PC-3 (cell line): Measurements from ENCODE around the gene CIITA. TPM values are rescaled to one million over a fixed set of nuclear protein-coding genes. Genes with fewer than 3 reads are reported as not detected.
"Not testable (repeated sequence)": the region's sequence is repeated elsewhere in the genome, so short reads cannot be mapped to it uniquely, and the experiment has no call there.

Experiments
- ATAC-seq: fragments of 200-7000 bp; cut with Tn5 transposase; 2 replicates; pipeline ENCODE4 v1.9.1; 2020; ENCODE audit warnings: mild to moderate bottlenecking, moderate library complexity
- BruUV-seq: library from RNA; stranded (reverse); fragments of 400-500 nt; replicated peaks from 2 replicates; lab custom pipeline; 2021; lab: Mats Ljungman, UMichigan
- CTCF ChIA-PET: fragments of 300-600 bp; sonication (Branson Sonifier 250); formaldehyde crosslinking; loops from one replicate; lab custom pipeline; 2022; ENCODE audit warnings: antibody characterized with exemption; lab: Charles Lee
- POLR2A ChIA-PET: fragments of 300-600 bp; sonication (Branson Sonifier 250); formaldehyde crosslinking; loops from one replicate; lab custom pipeline; 2022; ENCODE audit warnings: antibody characterized with exemption; ENCODE audit not compliant: unreplicated experiment; lab: Charles Lee
- DNase-seq: peaks from one replicate; pipeline ENCODE4 v3.0.0-alpha.2; 2015
- H2AFZ ChIP-seq: fragments of 300-600 bp; sonication (generic); 2 replicates; pipeline ENCODE4 v1.6.0; 2016; ENCODE audit warnings: antibody characterized with exemption, low read length
- H3F3A ChIP-seq: fragments of 300-600 bp; sonication (generic); one replicate; pipeline ENCODE4 v1.6.0; 2017; ENCODE audit warnings: antibody characterized with exemption, low read length, control low read depth, mild to moderate bottlenecking; ENCODE audit not compliant: unreplicated experiment
- H3K27ac ChIP-seq: fragments of 300-600 bp; sonication (generic); 2 replicates; pipeline ENCODE4 v1.5.1; 2016; ENCODE audit warnings: mild to moderate bottlenecking, low read length
- H3K27me3 ChIP-seq: fragments of 300-600 bp; sonication (generic); 2 replicates; pipeline ENCODE4 v1.6.1; 2016; ENCODE audit warnings: low read length, mixed read lengths
- H3K36me3 ChIP-seq: fragments of 300-600 bp; sonication (generic); 2 replicates; pipeline ENCODE4 v1.6.1; 2016; ENCODE audit warnings: low read depth, mixed run types, low read length, mixed read lengths
- H3K4me1 ChIP-seq: fragments of 300-600 bp; sonication (generic); 2 replicates; pipeline ENCODE4 v1.5.1; 2016; ENCODE audit warnings: low read length; ENCODE audit not compliant: insufficient read depth
- H3K4me2 ChIP-seq: fragments of 300-600 bp; sonication (generic); 2 replicates; pipeline ENCODE4 v1.6.0; 2016; ENCODE audit warnings: low read length
- H3K4me3 ChIP-seq: fragments of 300-600 bp; sonication (generic); 2 replicates; pipeline ENCODE4 v1.5.1; 2016; ENCODE audit warnings: mild to moderate bottlenecking, low read length, mixed read lengths
- H3K79me2 ChIP-seq: fragments of 300-600 bp; sonication (generic); 2 replicates; pipeline ENCODE4 v1.6.1; 2017; ENCODE audit warnings: low read length, mixed read lengths
- H3K9ac ChIP-seq: fragments of 300-600 bp; sonication (generic); 2 replicates; pipeline ENCODE4 v1.6.0; 2016; ENCODE audit warnings: mild to moderate bottlenecking, low read length
- H3K9me2 ChIP-seq: fragments of 300-600 bp; sonication (generic); replicated peaks from 2 replicates; pipeline ENCODE4 v1.6.1; 2016; ENCODE audit warnings: mixed run types, low read length, mixed read lengths
- H3K9me3 ChIP-seq: fragments of 300-600 bp; sonication (generic); 2 replicates; pipeline ENCODE4 v1.6.1; 2016; ENCODE audit warnings: low read length, mixed read lengths
- H4K20me1 ChIP-seq: fragments of 300-600 bp; sonication (generic); 2 replicates; pipeline ENCODE4 v1.6.1; 2016; ENCODE audit warnings: low read length, mixed read lengths
- CTCF ChIP-seq: fragments of 300-600 bp; sonication (generic); conservative IDR thresholded peaks from 2 replicates; pipeline ENCODE4 v1.5.1; 2017; ENCODE audit warnings: antibody characterized with exemption, low read depth, mild to moderate bottlenecking, low read length
- EZH2 ChIP-seq: fragments of 300-600 bp; sonication (generic); IDR thresholded peaks from one replicate; pipeline ENCODE4 v1.6.1; 2017; ENCODE audit warnings: antibody characterized with exemption, mild to moderate bottlenecking, low read length; ENCODE audit not compliant: unreplicated experiment
- EZH2phosphoT487 ChIP-seq: fragments of 300-600 bp; sonication (generic); IDR thresholded peaks from 2 replicates; pipeline ENCODE4 v1.6.1; 2018; ENCODE audit warnings: mild to moderate bottlenecking, antibody characterized with exemption, low read length, borderline replicate concordance
- intact Hi-C: fragments of 100-400 bp; cut with micrococcal nuclease; formaldehyde crosslinking; loops from 2 replicates; pipeline ENCODE4 v1.9.0; 2023
- total RNA-seq: library from RNA; depleted of rRNA; stranded (reverse); fragments of >200 nt; gene quantifications from 2 replicates; pipeline ENCODE4 v1.2.3, GENCODE V29; 2014

The CIITA gene
- total RNA-seq, 1 experiment from 2014 or later, result not detected

- TF ChIP-seq CTCF, result no peak
- TF ChIP-seq EZH2phosphoT487, result no peak
- no peak for TF ChIP-seq EZH2
- no peaks in the 10 kb centered on the region for H3K9me3 ChIP-seq
- DNase-seq (no peak), ATAC-seq (no peak)
- H3K27me3 ChIP-seq, result no peaks in the 10 kb centered on the region
- H3K4me3 ChIP-seq, result no peak overlapping the region
- intact Hi-C loops, result no loop called here
- H3K36me3 ChIP-seq, result no peaks in the 10 kb centered on the region
- no peaks in the 10 kb centered on the region for H3F3A ChIP-seq
- no peaks in the 10 kb centered on the region for H3K79me2 ChIP-seq
- no peaks in the 10 kb centered on the region for H4K20me1 ChIP-seq
- no TSS peak for BruUV-seq
- ChIA-PET POLR2A (no interaction called here), CTCF (no interaction called here)
- H3K4me2 ChIP-seq, result no peak overlapping the region
- H3K9ac ChIP-seq, result no peak overlapping the region
- H3K27ac ChIP-seq, result no peak overlapping the region
- H3K4me1 ChIP-seq, result no peaks in the 10 kb centered on the region
- H2AFZ ChIP-seq, result no peak overlapping the region
- H3K9me2 ChIP-seq, result no peaks in the 10 kb centered on the region
Observed at GRCh38 chr16:10927497-10928112, 50.6 kb downstream of the CIITA start.

GRCh38 chr16:10929097-10929496 is 52.1 kb downstream of the CIITA start:
- H2AFZ ChIP-seq, H3K4me2 ChIP-seq, H3K9me2 ChIP-seq, ATAC-seq, intact Hi-C loops, H3K4me3 ChIP-seq, H3K36me3 ChIP-seq, H3K27ac ChIP-seq, POLR2A ChIA-PET, H4K20me1 ChIP-seq, H3F3A ChIP-seq, CTCF ChIA-PET, H3K9me3 ChIP-seq, H3K79me2 ChIP-seq, H3K27me3 ChIP-seq, H3K9ac ChIP-seq, H3K4me1 ChIP-seq, BruUV-seq, DNase-seq: not testable (repeated sequence)

- H3K9me3 ChIP-seq, result no peaks in the 10 kb centered on the region
- ATAC-seq (no peak), DNase-seq (no peak)
- H3K9ac ChIP-seq, result no peak overlapping the region
- no peak overlapping the region for H3K27ac ChIP-seq
- BruUV-seq, result no TSS peak
- no peak for TF ChIP-seq EZH2phosphoT487
- POLR2A ChIA-PET, result no interaction called here
- H3K27me3 ChIP-seq, result no peaks in the 10 kb centered on the region
- no peak overlapping the region for H3K4me2 ChIP-seq
- H4K20me1 ChIP-seq, result no peaks in the 10 kb centered on the region
- H3F3A ChIP-seq, result no peaks in the 10 kb centered on the region
- CTCF ChIA-PET, result no interaction called here
- H2AFZ ChIP-seq, result no peak overlapping the region
- no peaks in the 10 kb centered on the region for H3K36me3 ChIP-seq
- no peaks in the 10 kb centered on the region for H3K9me2 ChIP-seq
- no peaks in the 10 kb centered on the region for H3K4me1 ChIP-seq
- H3K4me3 ChIP-seq, result no peak overlapping the region
- intact Hi-C loops, result no loop called here
- H3K79me2 ChIP-seq, result peaks cover 6% of the 10 kb centered on the region; the same call in 1 of the 2 replicates
Observed at GRCh38 chr16:10929853-10930754, 53.1 kb downstream of the CIITA start.
